ENCODE measurements around the gene RAD51B.

Gene RAD51B

GRCh38 chr14:68331426-68331825 is 511.8 kb downstream of the RAD51B start:
- H3K4me3 ChIP-seq (replicated peaks; ENCODE audit: low read depth, low read length), result no peak overlapping the region
- no peak for DNase-seq (ENCODE audit: low read depth)
- TF ChIP-seq CTCF (IDR thresholded peaks at IDR 0.05; ENCODE audit: low read length, missing control alignments), result no peak

GRCh38 chr14:68331991-68332390 is 512.4 kb downstream of the RAD51B start:
- TF ChIP-seq CTCF (IDR thresholded peaks at IDR 0.05; ENCODE audit: low read length, missing control alignments), result no peak
- H3K4me3 ChIP-seq (replicated peaks; ENCODE audit: low read depth, low read length), result no peak overlapping the region
- no peak for DNase-seq (ENCODE audit: low read depth)

GRCh38 chr14:68333262-68333661 is 513.7 kb downstream of the RAD51B start:
- no peak for DNase-seq (ENCODE audit: low read depth)
- TF ChIP-seq CTCF (IDR thresholded peaks at IDR 0.05; ENCODE audit: low read length, missing control alignments), result no peak
- H3K4me3 ChIP-seq (replicated peaks; ENCODE audit: low read depth, low read length), result no peak overlapping the region

GRCh38 chr14:68335312-68335711 is 515.7 kb downstream of the RAD51B start:
- no peak for TF ChIP-seq CTCF (IDR thresholded peaks at IDR 0.05; ENCODE audit: low read length, missing control alignments)
- no peak overlapping the region for H3K4me3 ChIP-seq (replicated peaks; ENCODE audit: low read depth, low read length)
- DNase-seq (ENCODE audit: low read depth), result no peak

GRCh38 chr14:68336165-68336564 is 516.6 kb downstream of the RAD51B start:
- no peak for TF ChIP-seq CTCF (IDR thresholded peaks at IDR 0.05; ENCODE audit: low read length, missing control alignments)
- no peak overlapping the region for H3K4me3 ChIP-seq (replicated peaks; ENCODE audit: low read depth, low read length)

GRCh38 chr14:68337279-68337678 is 517.7 kb downstream of the RAD51B start:
- TF ChIP-seq CTCF (IDR thresholded peaks at IDR 0.05; ENCODE audit: low read length, missing control alignments), result no peak
- no peak overlapping the region for H3K4me3 ChIP-seq (replicated peaks; ENCODE audit: low read depth, low read length)
- DNase-seq (ENCODE audit: low read depth), result no peak

More at GRCh38 chr14:68336165-68336564, 516.6 kb downstream of the RAD51B start:
- no peak for DNase-seq (ENCODE audit: low read depth)

GRCh38 chr14:68340262-68340661 is 520.7 kb downstream of the RAD51B start:
- H3K4me3 ChIP-seq (replicated peaks; ENCODE audit: low read depth, low read length), result no peak overlapping the region
- TF ChIP-seq CTCF (IDR thresholded peaks at IDR 0.05; ENCODE audit: low read length, missing control alignments), result no peak
- no peak for DNase-seq (ENCODE audit: low read depth)
